ENCODE data around the gene IDH3A.

- TF ChIP-seq, protein P1, sequence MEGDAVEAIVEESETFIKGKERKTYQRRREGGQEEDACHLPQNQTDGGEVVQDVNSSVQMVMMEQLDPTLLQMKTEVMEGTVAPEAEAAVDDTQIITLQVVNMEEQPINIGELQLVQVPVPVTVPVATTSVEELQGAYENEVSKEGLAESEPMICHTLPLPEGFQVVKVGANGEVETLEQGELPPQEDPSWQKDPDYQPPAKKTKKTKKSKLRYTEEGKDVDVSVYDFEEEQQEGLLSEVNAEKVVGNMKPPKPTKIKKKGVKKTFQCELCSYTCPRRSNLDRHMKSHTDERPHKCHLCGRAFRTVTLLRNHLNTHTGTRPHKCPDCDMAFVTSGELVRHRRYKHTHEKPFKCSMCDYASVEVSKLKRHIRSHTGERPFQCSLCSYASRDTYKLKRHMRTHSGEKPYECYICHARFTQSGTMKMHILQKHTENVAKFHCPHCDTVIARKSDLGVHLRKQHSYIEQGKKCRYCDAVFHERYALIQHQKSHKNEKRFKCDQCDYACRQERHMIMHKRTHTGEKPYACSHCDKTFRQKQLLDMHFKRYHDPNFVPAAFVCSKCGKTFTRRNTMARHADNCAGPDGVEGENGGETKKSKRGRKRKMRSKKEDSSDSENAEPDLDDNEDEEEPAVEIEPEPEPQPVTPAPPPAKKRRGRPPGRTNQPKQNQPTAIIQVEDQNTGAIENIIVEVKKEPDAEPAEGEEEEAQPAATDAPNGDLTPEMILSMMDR (conservative IDR thresholded peaks at IDR 0.05; ENCODE audit: low read length): no peak
- TF ChIP-seq EZH2phosphoT487 (IDR thresholded peaks at IDR 0.05; ENCODE audit: borderline replicate concordance): no peak
Observed at GRCh38 chr15:78109156-78109555, 40.0 kb upstream of the IDH3A start.

All from Loucy (cell line).